GM23338 (cell line): ENCODE measurements around the gene PRPF39. TPM values are rescaled to one million over a fixed set of nuclear protein-coding genes. Genes with fewer than 3 reads are reported as not detected.

Experiments
- ATAC-seq: fragments of 200-7000 bp; cut with Tn5 transposase; 3 replicates; pipeline ENCODE4 v1.9.1; 2020
- DNase-seq: peaks from one replicate; pipeline ENCODE4 v3.0.0-alpha.2; 2015; ENCODE audit warnings: low spot score
- H2AFZ ChIP-seq: fragments of 200-600 bp; sonication (generic); 2 replicates; pipeline ENCODE4 v1.8.0; 2016; ENCODE audit warnings: antibody characterized with exemption, mild to moderate bottlenecking, moderate library complexity
- H3F3A ChIP-seq: fragments of 200-600 bp; sonication (generic); replicated peaks from 2 replicates; pipeline ENCODE4 v1.8.0; 2017; ENCODE audit warnings: antibody characterized with exemption, mixed run types, low read depth
- H3K27ac ChIP-seq: fragments of 200-600 bp; sonication (generic); 2 replicates; pipeline ENCODE4 v1.6.1; 2016; ENCODE audit warnings: low read depth
- H3K27me3 ChIP-seq: fragments of 200-600 bp; sonication (generic); 2 replicates; pipeline ENCODE4 v1.8.0; 2016; ENCODE audit warnings: mild to moderate bottlenecking, mixed run types, moderate library complexity; ENCODE audit not compliant: insufficient read depth
- H3K36me3 ChIP-seq: fragments of 200-600 bp; sonication (generic); 2 replicates; pipeline ENCODE4 v1.8.0; 2016; ENCODE audit warnings: mild to moderate bottlenecking; ENCODE audit not compliant: insufficient read depth
- H3K4me1 ChIP-seq: fragments of 200-600 bp; sonication (generic); 2 replicates; pipeline ENCODE4 v1.8.0; 2016; ENCODE audit warnings: mild to moderate bottlenecking, moderate library complexity; ENCODE audit not compliant: insufficient read depth
- H3K4me2 ChIP-seq: fragments of 200-600 bp; sonication (generic); 2 replicates; pipeline ENCODE4 v1.7.1; 2017; ENCODE audit warnings: mixed run types
- H3K4me3 ChIP-seq: fragments of 200-600 bp; sonication (generic); 2 replicates; pipeline ENCODE4 v1.6.1; 2016; ENCODE audit warnings: mixed run types
- H3K79me2 ChIP-seq: fragments of 200-600 bp; sonication (generic); replicated peaks from 2 replicates; pipeline ENCODE4 v1.8.0; 2017; ENCODE audit warnings: mild to moderate bottlenecking; ENCODE audit not compliant: insufficient read depth
- H3K9me2 ChIP-seq: fragments of 200-600 bp; sonication (generic); 2 replicates; pipeline ENCODE4 v1.8.0; 2017; ENCODE audit not compliant: insufficient read depth
- H4K20me1 ChIP-seq: fragments of 200-600 bp; sonication (generic); replicated peaks from 2 replicates; pipeline ENCODE4 v1.8.0; 2017; ENCODE audit warnings: mild to moderate bottlenecking; ENCODE audit not compliant: insufficient read depth
- H3K27ac Mint-ChIP-seq: 2 replicates; pipeline ENCODE4 v1.8.0; 2020; ENCODE audit warnings: inconsistent platforms, mild to moderate bottlenecking, moderate library complexity, mixed read lengths
- H3K27me3 Mint-ChIP-seq: 3 replicates; pipeline ENCODE4 v1.8.0; 2022; ENCODE audit warnings: low read depth, mild to moderate bottlenecking, moderate library complexity, mixed read lengths, inconsistent platforms; ENCODE audit not compliant: insufficient read depth, poor library complexity
- H3K36me3 Mint-ChIP-seq: 3 replicates; pipeline ENCODE4 v1.8.0; 2021; ENCODE audit warnings: low read depth, mild to moderate bottlenecking, inconsistent platforms, moderate library complexity, mixed read lengths
- H3K4me1 Mint-ChIP-seq: 3 replicates; pipeline ENCODE4 v1.8.0; 2020; ENCODE audit warnings: mild to moderate bottlenecking, inconsistent platforms, mixed read lengths
- H3K4me3 Mint-ChIP-seq: 3 replicates; pipeline ENCODE4 v1.8.0; 2021; ENCODE audit warnings: moderate library complexity, mild to moderate bottlenecking, inconsistent platforms, mixed read lengths
- H3K9me3 Mint-ChIP-seq: 3 replicates; pipeline ENCODE4 v1.8.0; 2020; ENCODE audit warnings: moderate library complexity, mild to moderate bottlenecking, inconsistent platforms, mixed read lengths
- CREB1 ChIP-seq: fragments of 250-450 bp; sonication (Bioruptor Pico); IDR thresholded peaks from 2 replicates; pipeline ENCODE4 v1.5.0; 2020; ENCODE audit warnings: low read depth, mild to moderate bottlenecking, moderate library complexity
- ETS1 ChIP-seq: IDR thresholded peaks from 2 replicates; pipeline ENCODE4 v1.6.1; 2016; ENCODE audit warnings: antibody characterized with exemption
- EZH2 ChIP-seq: fragments of 200-600 bp; sonication (generic); IDR thresholded peaks from one replicate; pipeline ENCODE4 v1.8.0; 2017; ENCODE audit warnings: antibody characterized with exemption, mild to moderate bottlenecking, low read depth; ENCODE audit not compliant: unreplicated experiment
- EZH2phosphoT487 ChIP-seq: fragments of 200-600 bp; sonication (generic); IDR thresholded peaks from one replicate; pipeline ENCODE4 v1.8.1; 2018; ENCODE audit warnings: antibody characterized with exemption; ENCODE audit not compliant: unreplicated experiment
- JUNB ChIP-seq: IDR thresholded peaks from one replicate; pipeline ENCODE4 v1.6.1; 2016; ENCODE audit warnings: antibody characterized with exemption; ENCODE audit not compliant: unreplicated experiment
- NANOG ChIP-seq: IDR thresholded peaks from 2 replicates; pipeline ENCODE4 v1.6.1; 2016; ENCODE audit warnings: antibody characterized with exemption, borderline replicate concordance
- POLR2AphosphoS5 ChIP-seq: IDR thresholded peaks from 2 replicates; pipeline ENCODE4 v1.6.1; 2016; ENCODE audit warnings: antibody characterized with exemption, low read depth
- STAT1 ChIP-seq: IDR thresholded peaks from one replicate; pipeline ENCODE4 v1.6.1; 2016; ENCODE audit warnings: antibody characterized with exemption; ENCODE audit not compliant: unreplicated experiment
- ZNF114 ChIP-seq: fragments of 250-450 bp; sonication (Bioruptor Pico); IDR thresholded peaks from 2 replicates; pipeline ENCODE4 v1.5.0; 2020; ENCODE audit warnings: mild to moderate bottlenecking, moderate library complexity
- ZNF331 ChIP-seq: fragments of 250-450 bp; sonication (Bioruptor Pico); IDR thresholded peaks from 2 replicates; pipeline ENCODE4 v1.5.0; 2020; ENCODE audit warnings: low read depth, mild to moderate bottlenecking, moderate library complexity
- polyA plus RNA-seq: library from polyadenylated mRNA; unstranded; fragments of >200 nt; fragmentation: Nextera tagmentation; extraction: Ambion mirVana; gene quantifications from 2 replicates; pipeline ENCODE4 v1.2.1, GENCODE V29; 2016
- total RNA-seq: library from RNA; depleted of rRNA; stranded (reverse); fragments of >200 nt; shearing (Covaris generic); gene quantifications from 2 replicates; pipeline ENCODE4 v1.2.3, GENCODE V29; 2014
- TF ChIP-seq, protein P1 (sequence below): IDR thresholded peaks from one replicate; pipeline ENCODE4 v1.6.1; 2018; ENCODE audit warnings: antibody characterized with exemption; ENCODE audit not compliant: unreplicated experiment

The PRPF39 gene
- total and polyA plus RNA-seq, 2 experiments from 2014 or later, result 30.7 to 56.9 TPM

GRCh38 chr14:45034730-45035129 lies 49.2 kb upstream of the PRPF39 start (continued):
- TF ChIP-seq, protein P1, sequence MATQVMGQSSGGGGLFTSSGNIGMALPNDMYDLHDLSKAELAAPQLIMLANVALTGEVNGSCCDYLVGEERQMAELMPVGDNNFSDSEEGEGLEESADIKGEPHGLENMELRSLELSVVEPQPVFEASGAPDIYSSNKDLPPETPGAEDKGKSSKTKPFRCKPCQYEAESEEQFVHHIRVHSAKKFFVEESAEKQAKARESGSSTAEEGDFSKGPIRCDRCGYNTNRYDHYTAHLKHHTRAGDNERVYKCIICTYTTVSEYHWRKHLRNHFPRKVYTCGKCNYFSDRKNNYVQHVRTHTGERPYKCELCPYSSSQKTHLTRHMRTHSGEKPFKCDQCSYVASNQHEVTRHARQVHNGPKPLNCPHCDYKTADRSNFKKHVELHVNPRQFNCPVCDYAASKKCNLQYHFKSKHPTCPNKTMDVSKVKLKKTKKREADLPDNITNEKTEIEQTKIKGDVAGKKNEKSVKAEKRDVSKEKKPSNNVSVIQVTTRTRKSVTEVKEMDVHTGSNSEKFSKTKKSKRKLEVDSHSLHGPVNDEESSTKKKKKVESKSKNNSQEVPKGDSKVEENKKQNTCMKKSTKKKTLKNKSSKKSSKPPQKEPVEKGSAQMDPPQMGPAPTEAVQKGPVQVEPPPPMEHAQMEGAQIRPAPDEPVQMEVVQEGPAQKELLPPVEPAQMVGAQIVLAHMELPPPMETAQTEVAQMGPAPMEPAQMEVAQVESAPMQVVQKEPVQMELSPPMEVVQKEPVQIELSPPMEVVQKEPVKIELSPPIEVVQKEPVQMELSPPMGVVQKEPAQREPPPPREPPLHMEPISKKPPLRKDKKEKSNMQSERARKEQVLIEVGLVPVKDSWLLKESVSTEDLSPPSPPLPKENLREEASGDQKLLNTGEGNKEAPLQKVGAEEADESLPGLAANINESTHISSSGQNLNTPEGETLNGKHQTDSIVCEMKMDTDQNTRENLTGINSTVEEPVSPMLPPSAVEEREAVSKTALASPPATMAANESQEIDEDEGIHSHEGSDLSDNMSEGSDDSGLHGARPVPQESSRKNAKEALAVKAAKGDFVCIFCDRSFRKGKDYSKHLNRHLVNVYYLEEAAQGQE, result no peak
- TF ChIP-seq ETS1, result no peak

DNA sequence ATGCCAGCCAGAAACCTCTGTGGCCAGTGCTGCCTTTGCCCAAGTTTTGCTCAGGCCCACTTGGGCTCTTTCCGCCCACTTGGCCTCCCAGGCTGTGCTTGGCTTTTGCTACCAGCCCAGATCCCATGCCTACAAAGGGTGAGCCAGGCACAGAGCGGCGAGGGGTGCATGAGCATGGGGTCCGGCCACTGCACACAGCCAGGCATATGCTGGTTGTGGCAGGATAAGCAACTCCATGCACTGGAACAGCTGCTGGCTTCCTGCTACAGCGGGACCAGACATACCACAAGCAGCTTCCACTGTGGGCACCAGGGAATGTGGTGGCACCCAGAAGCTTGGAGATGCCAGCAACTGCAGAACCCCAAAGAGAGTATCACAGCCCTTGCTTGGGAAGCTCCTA lies 45.7 kb upstream of the PRPF39 start:
- H3K36me3 ChIP-seq, result peaks cover 8% of the 10 kb centered on the region; the same call in 1 of the 2 replicates
- H3F3A ChIP-seq, result no peaks in the 10 kb centered on the region
- no peak for DNase-seq
- H3K79me2 ChIP-seq, result no peaks in the 10 kb centered on the region
- H3K4me1 ChIP-seq, result no peaks in the 10 kb centered on the region
- no peak overlapping the region for H3K27ac ChIP-seq
- Mint-ChIP-seq H3K4me1 (no peaks in the 10 kb centered on the region), H3K27ac (no peak overlapping the region), H3K27me3 (peaks cover 6% of the 10 kb centered on the region), H3K36me3 (peaks cover 54% of the 10 kb centered on the region), H3K9me3 (peaks cover 28% of the 10 kb centered on the region), H3K4me3 (no peak overlapping the region)
- ATAC-seq, result no peak
- H2AFZ ChIP-seq, result no peak overlapping the region
- no peak overlapping the region for H3K4me2 ChIP-seq
- H3K4me3 ChIP-seq, result no peak overlapping the region
- no peaks in the 10 kb centered on the region for H3K27me3 ChIP-seq
- no peaks in the 10 kb centered on the region for H3K9me2 ChIP-seq
- H4K20me1 ChIP-seq, result no peaks in the 10 kb centered on the region
- TF ChIP-seq STAT1 (no peak), ETS1 (no peak), ZNF331 (CRISPR knock-in tag) (no peak), EZH2 (no peak), POLR2AphosphoS5 (no peak), EZH2phosphoT487 (no peak), NANOG (no peak), JUNB (no peak), ZNF114 (CRISPR knock-in tag) (no peak), CREB1 (CRISPR knock-in tag) (no peak)
- TF ChIP-seq, protein P1, result no peak
